ENCODE data around the gene KRT14. TPM values are rescaled to one million over a fixed set of nuclear protein-coding genes. Genes with fewer than 3 reads are reported as not detected.

KRT14 gene
- total and polyA plus RNA-seq, 2 donors from 2014 or later = not detected

DNA sequence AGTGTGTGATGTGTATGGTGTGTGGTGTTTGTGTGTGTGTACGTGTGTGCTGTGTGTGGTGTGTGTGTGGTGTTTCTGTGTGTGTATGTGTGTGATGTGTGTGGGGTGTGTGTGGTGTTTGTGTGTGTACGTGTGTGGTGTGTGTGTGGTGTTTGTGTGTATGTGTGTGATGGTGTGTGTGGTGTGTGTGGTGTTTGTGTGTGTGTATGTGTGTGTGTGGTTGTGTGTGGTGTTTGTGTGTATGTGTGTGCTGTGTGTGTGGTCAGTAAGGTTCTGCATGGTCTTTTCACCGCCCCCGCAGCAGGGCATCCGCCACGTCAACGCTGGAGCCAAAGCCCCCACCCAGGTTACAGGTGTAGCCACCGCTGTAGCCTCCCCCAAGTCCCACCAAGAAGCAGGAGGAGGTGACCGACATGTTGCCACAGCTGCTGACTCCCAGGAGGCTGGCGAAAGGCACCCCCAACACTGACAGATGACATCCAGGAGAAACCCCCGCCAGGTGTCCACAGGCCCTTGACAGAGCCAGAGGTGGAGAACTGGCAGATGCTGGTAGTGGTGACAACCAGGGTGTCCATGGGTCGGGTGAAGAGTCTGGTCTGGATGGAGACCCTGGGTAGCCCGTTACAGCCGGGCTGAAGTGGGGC, 47.0 kb upstream of the KRT14 start:
- no peaks in the 10 kb centered on the region for H3K4me1 ChIP-seq (ENCODE audit: control insufficient read depth in 2 of 3, insufficient read depth in 2 of 3, low read depth in 1 of 3, low read length in 3 of 3)
- no peaks in the 10 kb centered on the region for H3K36me3 ChIP-seq (ENCODE audit: control insufficient read depth in 2 of 3, insufficient read depth in 3 of 3, low read length in 3 of 3)
- no peak overlapping the region for H3K9ac ChIP-seq (ENCODE audit: low read length in 3 of 3)
- intact Hi-C loops (cut with DNase I) = no loop called here
- H3K27ac ChIP-seq (ENCODE audit: low read depth in 2 of 2, low read length in 2 of 2) = no peak overlapping the region
- H3K27me3 ChIP-seq (ENCODE audit: control insufficient read depth, insufficient read depth, low read length) = no peaks in the 10 kb centered on the region
- H3K4me3 ChIP-seq (ENCODE audit: low read length in 3 of 3) = no peak overlapping the region
- no peak for FAIRE-seq
- DNase-seq = no peak
- no peaks in the 10 kb centered on the region for H3K9me3 ChIP-seq (ENCODE audit: control insufficient read depth in 2 of 3, insufficient read depth in 1 of 3, low read length in 3 of 3)
- TF ChIP-seq, protein P1, sequence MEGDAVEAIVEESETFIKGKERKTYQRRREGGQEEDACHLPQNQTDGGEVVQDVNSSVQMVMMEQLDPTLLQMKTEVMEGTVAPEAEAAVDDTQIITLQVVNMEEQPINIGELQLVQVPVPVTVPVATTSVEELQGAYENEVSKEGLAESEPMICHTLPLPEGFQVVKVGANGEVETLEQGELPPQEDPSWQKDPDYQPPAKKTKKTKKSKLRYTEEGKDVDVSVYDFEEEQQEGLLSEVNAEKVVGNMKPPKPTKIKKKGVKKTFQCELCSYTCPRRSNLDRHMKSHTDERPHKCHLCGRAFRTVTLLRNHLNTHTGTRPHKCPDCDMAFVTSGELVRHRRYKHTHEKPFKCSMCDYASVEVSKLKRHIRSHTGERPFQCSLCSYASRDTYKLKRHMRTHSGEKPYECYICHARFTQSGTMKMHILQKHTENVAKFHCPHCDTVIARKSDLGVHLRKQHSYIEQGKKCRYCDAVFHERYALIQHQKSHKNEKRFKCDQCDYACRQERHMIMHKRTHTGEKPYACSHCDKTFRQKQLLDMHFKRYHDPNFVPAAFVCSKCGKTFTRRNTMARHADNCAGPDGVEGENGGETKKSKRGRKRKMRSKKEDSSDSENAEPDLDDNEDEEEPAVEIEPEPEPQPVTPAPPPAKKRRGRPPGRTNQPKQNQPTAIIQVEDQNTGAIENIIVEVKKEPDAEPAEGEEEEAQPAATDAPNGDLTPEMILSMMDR (IDR thresholded peaks at IDR 0.05; ENCODE audit: borderline replicate concordance, extremely low read depth, insufficient read depth) = no peak

DNA sequence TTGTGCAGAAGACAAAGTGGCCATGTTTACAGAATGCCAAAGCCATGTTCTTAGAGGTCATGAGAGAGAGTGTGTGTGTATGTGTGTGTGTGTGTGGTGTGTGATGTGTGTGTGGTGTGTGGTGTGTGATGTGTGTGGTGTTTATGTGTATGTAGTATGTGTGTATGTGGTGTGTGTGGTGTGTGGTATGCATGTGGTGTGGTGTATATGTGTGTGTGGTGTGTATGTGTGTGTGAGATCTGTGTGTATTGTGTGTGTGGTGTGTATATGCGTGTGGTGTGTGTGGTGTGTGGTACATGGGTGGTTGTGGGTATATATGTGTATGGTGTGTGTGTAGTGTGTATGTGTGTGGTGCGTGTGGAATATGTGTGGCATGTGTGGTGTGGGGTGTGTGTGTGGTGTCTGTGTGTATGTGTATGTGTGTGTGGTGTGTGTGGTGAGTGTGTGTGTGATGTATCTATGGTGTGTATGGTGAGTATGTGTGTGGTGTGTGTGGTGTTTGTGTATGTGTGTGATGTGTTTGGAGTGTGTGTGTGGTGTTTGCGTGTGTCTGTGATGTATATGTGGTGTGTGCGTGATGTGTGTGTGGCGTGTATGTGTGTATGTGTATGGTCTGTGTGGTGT, 45.9 kb upstream of the KRT14 start:
- no peaks in the 10 kb centered on the region for H3K4me1 ChIP-seq (ENCODE audit: control insufficient read depth in 2 of 3, insufficient read depth in 2 of 3, low read depth in 1 of 3, low read length in 3 of 3)
- DNase-seq (peak in 1 of 5 donors; percentile 0), FAIRE-seq (no peak)
- no peaks in the 10 kb centered on the region for H3K27me3 ChIP-seq (ENCODE audit: control insufficient read depth, insufficient read depth, low read length)
- H3K36me3 ChIP-seq (ENCODE audit: control insufficient read depth in 2 of 3, insufficient read depth in 3 of 3, low read length in 3 of 3) = no peaks in the 10 kb centered on the region
- no peak overlapping the region for H3K27ac ChIP-seq (ENCODE audit: low read depth in 2 of 2, low read length in 2 of 2)
- H3K9me3 ChIP-seq (ENCODE audit: control insufficient read depth in 2 of 3, insufficient read depth in 1 of 3, low read length in 3 of 3) = no peaks in the 10 kb centered on the region
- peak overlapping the region in 1 of 3 donors; percentile 28 for H3K4me3 ChIP-seq (ENCODE audit: low read length in 3 of 3)
- intact Hi-C loops (cut with DNase I) = no loop called here
- H3K9ac ChIP-seq (ENCODE audit: low read length in 3 of 3) = no peak overlapping the region
- TF ChIP-seq, protein P1 (IDR thresholded peaks at IDR 0.05; ENCODE audit: borderline replicate concordance, extremely low read depth, insufficient read depth) = no peak

DNA sequence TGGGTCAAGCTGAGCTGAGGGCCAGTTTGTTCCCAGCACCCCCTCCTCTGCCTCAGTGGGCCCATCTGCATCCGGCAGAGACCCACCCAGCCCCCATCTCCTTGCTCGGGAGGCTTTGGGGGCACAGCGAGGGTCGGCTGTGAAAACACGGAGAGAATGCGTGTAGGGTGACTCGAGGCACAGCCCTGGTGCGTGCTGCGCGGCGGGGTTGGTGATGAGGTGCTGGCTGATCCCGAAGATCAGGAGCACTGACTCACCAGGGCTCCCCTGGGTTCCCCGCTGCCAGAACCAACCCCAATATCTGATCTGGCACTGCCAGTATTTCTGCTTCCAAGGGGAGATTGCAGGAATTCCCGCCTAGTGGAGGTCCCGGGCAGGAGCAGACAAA, 45.2 kb upstream of the KRT14 start:
- no peaks in the 10 kb centered on the region for H3K27me3 ChIP-seq (ENCODE audit: control insufficient read depth, insufficient read depth, low read length)
- TF ChIP-seq, protein P1 (IDR thresholded peaks at IDR 0.05; ENCODE audit: borderline replicate concordance, extremely low read depth, insufficient read depth) = no peak
- no peaks in the 10 kb centered on the region for H3K9me3 ChIP-seq (ENCODE audit: control insufficient read depth in 2 of 3, insufficient read depth in 1 of 3, low read length in 3 of 3)
- FAIRE-seq (no peak), DNase-seq (peak in 1 of 5 donors; percentile 50)
- H3K9ac ChIP-seq (ENCODE audit: low read length in 3 of 3) = no peak overlapping the region
- no peak overlapping the region for H3K4me3 ChIP-seq (ENCODE audit: low read length in 3 of 3)
- H3K36me3 ChIP-seq (ENCODE audit: control insufficient read depth in 2 of 3, insufficient read depth in 3 of 3, low read length in 3 of 3) = no peaks in the 10 kb centered on the region
- no peak overlapping the region for H3K27ac ChIP-seq (ENCODE audit: low read depth in 2 of 2, low read length in 2 of 2)
- H3K4me1 ChIP-seq (ENCODE audit: control insufficient read depth in 2 of 3, insufficient read depth in 2 of 3, low read depth in 1 of 3, low read length in 3 of 3) = no peaks in the 10 kb centered on the region
- intact Hi-C loops (cut with DNase I) = no loop called here
